Measurements from ENCODE around the gene SPACA1. TPM values are rescaled to one million over a fixed set of nuclear protein-coding genes. Genes with fewer than 3 reads are reported as not detected.

SPACA1 gene
- total and polyA plus RNA-seq, 2 of the 8 experiments (the other 6 are each of a cell fraction or from before 2014, with no cell fraction given) = not detected

- H3K27me3 ChIP-seq (replicated peaks in 1 of 4; ENCODE audit: control insufficient read depth in 3 of 4, extremely low read depth in 1 of 4, insufficient read depth in 3 of 4, low read length in 3 of 4) = no peaks in the 10 kb centered on the region
- H3K4me1 ChIP-seq (replicated peaks in 1 of 4; ENCODE audit: control insufficient read depth in 3 of 4, insufficient read depth in 4 of 4, low read length in 3 of 4) = no peaks in the 10 kb centered on the region
- H3K79me2 ChIP-seq (ENCODE audit: control insufficient read depth in 1 of 2, insufficient read depth in 2 of 2, low read length in 2 of 2) = no peaks in the 10 kb centered on the region
- H2BK120ac ChIP-seq (replicated peaks; ENCODE audit: low read depth, low read length) = no peak overlapping the region
- no peak for TF ChIP-seq ATF3 (IDR thresholded peaks at IDR 0.05; ENCODE audit: insufficient read depth, low read depth, low read length)
- TF ChIP-seq RAD21 (IDR thresholded peaks at IDR 0.05 in 1 of 2, conservative IDR thresholded peaks at IDR 0.05 in 1 of 2; ENCODE audit: low read depth in 2 of 2, low read length in 2 of 2) = no peak
- TF ChIP-seq SIRT6 (IDR thresholded peaks at IDR 0.05; ENCODE audit: low read length) = no peak
- no peak for TF ChIP-seq TAF1 (IDR thresholded peaks at IDR 0.05; ENCODE audit: low read depth, low read length)
- TF ChIP-seq NRF1 (IDR thresholded peaks at IDR 0.05; ENCODE audit: low read depth, low read length) = no peak
- no peak for TF ChIP-seq KDM1A (IDR thresholded peaks at IDR 0.05; ENCODE audit: borderline replicate concordance, low read length)
- no peak overlapping the region for H2BK15ac ChIP-seq (ENCODE audit: low read length)
- H2AFZ ChIP-seq (ENCODE audit: low read length) = no peak overlapping the region
- ChIA-PET CTCF (ENCODE audit: partially characterized antibody) (no interaction called here), POLR2A (ENCODE audit: partially characterized antibody) (no interaction called here)
- H2BK12ac ChIP-seq (ENCODE audit: low read depth, low read length) = no peak overlapping the region
- H3K18ac ChIP-seq (ENCODE audit: extremely low read depth, low read length) = no peak overlapping the region
- no peaks in the 10 kb centered on the region for H3K79me1 ChIP-seq (ENCODE audit: low read depth, low read length)
- no peak overlapping the region for H2BK5ac ChIP-seq (ENCODE audit: low read depth, low read length)
- H2AK5ac ChIP-seq (ENCODE audit: low read depth, low read length) = no peak overlapping the region
- no peak overlapping the region for H3K4ac ChIP-seq (replicated peaks; ENCODE audit: insufficient read length, low read depth, low read length)
- no peak overlapping the region for H4K8ac ChIP-seq (ENCODE audit: extremely low read depth, insufficient read depth, low read length)
- H3K14ac ChIP-seq (ENCODE audit: insufficient read length) = no peak overlapping the region
- H4K91ac ChIP-seq (replicated peaks; ENCODE audit: insufficient read length, low read length) = no peak overlapping the region
- no peaks in the 10 kb centered on the region for H3K36me3 ChIP-seq (ENCODE audit: control insufficient read depth in 2 of 4, insufficient read depth in 4 of 4, low read length in 3 of 4)
- no peak overlapping the region for H2BK20ac ChIP-seq (ENCODE audit: low read length)
- no peak overlapping the region for H3K56ac ChIP-seq (replicated peaks; ENCODE audit: insufficient read length, low read depth, low read length)
- H3K9ac ChIP-seq (replicated peaks in 1 of 4; ENCODE audit: extremely low read depth in 1 of 4, low read depth in 3 of 4, low read length in 3 of 4) = no peak overlapping the region
- FAIRE-seq (no peak), DNase-seq (ENCODE audit: low read depth in 1 of 2, low spot score in 2 of 2) (no peak)
- no peaks in the 10 kb centered on the region for H4K20me1 ChIP-seq (replicated peaks in 1 of 2; ENCODE audit: control insufficient read depth in 1 of 2, insufficient read depth in 2 of 2, low read length in 2 of 2)
- no peak overlapping the region for H3K4me3 ChIP-seq (ENCODE audit: extremely low read depth in 1 of 4, insufficient read depth in 2 of 4, low read depth in 3 of 4, low read length in 4 of 4)
- no peak overlapping the region for H3K4me2 ChIP-seq (ENCODE audit: insufficient read depth in 1 of 2, low read depth in 2 of 2, low read length in 2 of 2)
- H3K23ac ChIP-seq (ENCODE audit: insufficient read length) = no peak overlapping the region
- H3K23me2 ChIP-seq (ENCODE audit: low read depth, low read length) = peaks cover 3% of the 10 kb centered on the region; the same call in 1 of the 2 replicates
- H4K5ac ChIP-seq (ENCODE audit: insufficient read length, low read depth, low read length) = no peak overlapping the region
- no peaks in the 10 kb centered on the region for H3K9me3 ChIP-seq (ENCODE audit: insufficient read depth in 2 of 2, low read depth in 1 of 2, low read length in 1 of 2)
- H3K27ac ChIP-seq (ENCODE audit: low read depth, low read length) = no peak overlapping the region
- WGBS, 2 experiments (ENCODE audit: extremely low coverage in 1 of 2, insufficient coverage in 1 of 2, insufficient read length in 1 of 2, insufficient replicate concordance in 2 of 2, low coverage in 1 of 2, low lambda C conversion rate in 2 of 2, missing lambda C conversion rate in 1 of 2) = 96% methylated on average over 1 of the region's 1 CpG; no CpG with 5 or more reads in 1 of the 2 experiments
Observed at GRCh38 chr6:88072462-88072861, 24.8 kb downstream of the SPACA1 start.

Data from H1 (cell line).